GM21723 (cell line): ENCODE measurements around the gene OSGEPL1.
"Not testable (repeated sequence)": the region's sequence is repeated elsewhere in the genome, so short reads cannot be mapped to it uniquely, and the experiment has no call there.

ENCODE experiments used
- ATAC-seq: cut with Tn5 transposase; IDR thresholded peaks from one replicate; pipeline ENCODE4 v1.9.1; 2021; ENCODE audit warnings: mild to moderate bottlenecking, moderate library complexity; ENCODE audit not compliant: unreplicated experiment

OSGEPL1 gene

DNA sequence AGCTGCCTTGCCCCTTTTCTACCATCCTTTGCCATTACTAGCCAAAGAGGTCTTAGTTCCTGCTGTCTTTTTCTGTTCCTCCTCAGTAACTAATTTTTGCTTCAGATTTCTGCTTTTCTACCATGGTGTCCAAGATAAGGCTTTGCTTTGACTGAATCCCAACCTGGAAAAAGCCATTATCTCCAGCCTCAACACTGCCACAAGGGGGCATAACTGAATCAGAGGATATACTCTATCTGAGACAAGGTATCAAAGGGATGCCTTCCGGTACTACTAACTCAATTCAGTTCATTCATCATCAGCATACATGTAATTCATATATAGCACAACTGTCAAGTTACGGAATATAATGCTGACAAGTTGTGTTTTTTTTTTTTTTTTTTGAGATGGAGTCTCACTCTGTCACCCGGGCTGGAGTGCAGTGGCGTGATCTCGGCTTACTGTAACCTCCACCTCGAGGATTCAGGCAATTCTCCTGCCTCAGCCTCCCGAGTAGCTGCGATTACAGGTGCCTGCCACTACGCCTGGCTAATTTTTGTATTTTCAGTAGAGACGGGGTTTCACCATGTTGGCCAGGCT lies 11.4 kb downstream of the OSGEPL1 start:
- ATAC-seq: peak; percentile 83

DNA sequence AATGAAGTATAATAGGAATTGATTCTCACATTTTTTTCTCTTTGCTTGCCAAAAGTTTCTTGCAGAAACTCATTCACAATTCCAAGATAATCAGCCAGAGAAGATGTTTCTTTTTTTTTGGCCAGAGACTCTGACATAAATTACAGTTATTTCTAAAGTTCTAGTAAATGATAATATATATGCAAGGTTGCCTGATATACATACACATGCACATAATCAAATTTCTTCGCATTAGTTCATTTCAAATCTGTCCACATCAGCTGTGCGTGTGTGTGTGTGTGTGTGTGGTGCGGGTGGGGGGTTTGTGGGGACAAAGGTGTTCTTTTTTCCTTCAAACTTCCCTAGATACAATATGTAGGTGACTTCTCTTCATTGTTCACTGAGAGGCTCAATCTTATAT lies 33.2 kb downstream of the OSGEPL1 start:
- ATAC-seq: no peak

DNA sequence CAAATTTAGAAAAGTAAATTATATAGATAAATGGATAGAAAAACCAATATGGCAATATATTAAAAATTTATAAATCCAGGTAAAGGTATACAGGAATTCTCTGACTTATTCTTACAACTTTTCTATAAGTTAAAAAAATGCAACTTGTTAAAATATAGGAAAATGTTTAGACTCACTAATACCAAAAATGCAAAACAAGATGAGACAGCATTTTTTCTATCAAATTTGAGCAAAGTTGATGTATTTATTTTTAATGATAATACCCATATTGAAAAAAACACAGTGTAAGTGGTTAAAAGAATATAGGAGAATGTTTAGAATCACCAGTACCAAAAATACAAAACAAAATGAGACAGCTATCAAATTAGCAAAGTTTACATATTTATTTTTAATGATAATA lies 35.7 kb downstream of the OSGEPL1 start:
- ATAC-seq: no peak

DNA sequence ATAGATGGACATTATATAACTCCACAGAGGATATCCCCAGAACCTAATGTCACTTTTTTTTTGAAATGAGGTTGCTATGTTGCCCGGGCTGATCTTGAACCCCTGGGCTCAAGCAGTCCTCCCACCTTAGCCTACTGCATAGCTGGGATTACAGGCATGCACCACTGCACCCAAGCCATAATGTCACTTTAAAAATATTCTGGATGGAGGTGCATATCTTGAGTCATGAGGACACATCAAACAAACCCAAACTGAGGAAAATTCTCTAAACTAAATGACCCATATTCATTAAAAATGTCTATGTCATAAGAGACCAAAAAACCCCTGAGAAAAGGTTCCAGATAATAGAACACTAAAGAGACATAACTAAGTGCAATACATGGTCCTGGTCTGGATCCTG lies 36.3 kb downstream of the OSGEPL1 start:
- no peak for ATAC-seq

DNA sequence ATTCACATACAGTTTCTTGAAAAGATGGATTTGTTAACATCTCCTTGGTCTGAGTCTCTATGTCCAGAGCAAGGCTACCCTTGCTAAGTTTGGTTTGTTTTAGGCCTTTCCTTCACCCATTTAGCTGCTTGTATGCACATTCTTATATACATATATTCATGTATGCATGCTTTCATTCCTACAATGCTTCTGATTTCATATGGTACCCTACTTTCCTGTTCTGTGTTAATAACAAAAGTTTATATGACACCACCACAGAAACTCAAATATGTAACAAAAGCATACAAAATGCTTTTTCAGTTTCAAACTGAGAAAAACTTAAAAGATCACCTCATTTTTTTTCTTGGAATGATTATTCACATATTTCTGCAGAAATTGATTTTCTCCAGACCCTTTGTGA lies 39.4 kb downstream of the OSGEPL1 start:
- ATAC-seq: no peak

DNA sequence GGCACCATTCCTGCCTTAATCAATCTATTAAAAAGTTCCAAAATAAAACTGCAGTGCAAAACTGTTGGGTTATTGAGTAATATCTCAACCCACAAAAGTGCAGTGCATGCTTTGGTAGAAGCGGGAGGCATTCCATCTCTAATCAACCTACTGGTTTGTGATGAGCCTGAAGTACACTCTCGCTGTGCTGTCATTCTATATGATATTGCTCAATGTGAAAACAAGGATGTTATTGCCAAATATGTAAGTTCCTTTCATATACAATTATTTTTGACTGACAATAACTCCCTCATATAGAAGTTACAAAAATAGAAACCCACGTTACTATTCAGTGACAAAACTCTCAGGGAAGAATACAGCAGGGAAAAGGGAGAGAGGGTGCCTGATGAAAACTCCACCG lies 43.0 kb downstream of the OSGEPL1 start:
- no peak for ATAC-seq

DNA sequence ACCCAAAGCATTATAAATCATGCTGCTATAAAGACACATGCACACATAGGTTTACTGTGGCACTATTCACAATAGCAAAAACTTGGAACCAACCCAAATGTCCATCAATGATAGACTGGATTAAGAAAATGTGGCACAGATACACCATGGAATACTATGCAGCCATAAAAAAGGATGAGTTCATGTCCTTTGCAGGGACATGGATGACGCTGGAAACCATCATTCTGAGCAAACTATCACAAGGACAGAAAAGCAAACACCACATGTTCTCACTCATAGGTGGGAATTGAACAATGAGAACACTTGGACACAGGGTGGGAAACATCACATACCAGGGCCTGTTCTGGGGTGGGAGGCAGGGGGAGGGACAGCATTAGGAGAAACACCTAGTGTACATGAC lies 45.0 kb downstream of the OSGEPL1 start:
- not testable (repeated sequence) for ATAC-seq

DNA sequence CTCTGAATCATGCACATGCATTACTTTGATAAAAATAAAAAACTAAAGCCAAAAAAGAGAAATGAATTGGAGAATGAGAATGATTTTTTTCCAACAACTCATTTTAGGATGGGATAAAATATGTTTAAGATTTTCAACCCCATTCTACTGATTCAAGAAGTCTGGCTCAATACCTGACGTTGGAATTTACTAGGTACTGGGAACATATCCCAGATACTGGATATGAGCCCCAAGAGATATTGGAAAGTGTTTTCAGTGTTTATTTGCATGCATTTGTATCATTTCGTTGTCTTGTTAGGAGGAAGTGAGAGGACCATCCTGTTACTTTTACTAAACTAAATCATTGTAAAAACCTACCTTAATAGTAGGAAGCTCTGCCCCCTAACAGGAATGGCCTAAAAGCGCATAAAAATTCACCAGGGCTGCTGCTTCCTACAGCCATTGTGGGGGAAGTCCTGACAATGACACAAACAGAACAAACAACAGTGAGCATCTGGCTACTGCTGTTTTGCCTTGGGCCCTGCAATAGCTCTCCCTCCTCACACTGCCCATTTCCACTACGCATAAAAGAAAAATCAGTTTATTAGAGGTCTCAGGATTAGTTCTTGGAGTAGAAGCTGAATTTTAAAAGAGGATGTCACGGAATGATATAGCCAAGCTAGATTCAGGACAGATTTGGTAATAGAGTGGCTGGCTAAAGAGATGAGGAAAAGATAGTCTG lies 52.9 kb downstream of the OSGEPL1 start:
- ATAC-seq: no peak

DNA sequence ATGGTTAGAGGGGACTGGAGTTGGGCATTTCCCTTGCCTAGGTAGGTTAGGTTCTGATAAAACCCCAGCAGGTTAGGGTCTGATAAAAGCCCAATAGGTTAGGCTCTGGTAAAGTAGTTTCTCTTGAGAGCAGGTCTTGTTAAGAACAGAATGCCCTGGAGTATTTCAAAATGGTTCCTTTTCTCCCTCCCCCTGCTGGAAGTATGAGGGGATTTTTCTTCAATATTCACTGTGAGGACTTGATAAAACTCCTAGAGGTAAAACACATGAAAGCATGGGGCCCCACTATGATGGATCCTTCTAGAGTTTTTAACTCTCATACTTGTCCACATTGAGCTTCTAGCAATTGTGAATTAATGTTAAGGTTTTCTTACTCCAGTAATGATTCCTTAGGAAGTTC lies 60.5 kb downstream of the OSGEPL1 start:
- ATAC-seq: no peak

DNA sequence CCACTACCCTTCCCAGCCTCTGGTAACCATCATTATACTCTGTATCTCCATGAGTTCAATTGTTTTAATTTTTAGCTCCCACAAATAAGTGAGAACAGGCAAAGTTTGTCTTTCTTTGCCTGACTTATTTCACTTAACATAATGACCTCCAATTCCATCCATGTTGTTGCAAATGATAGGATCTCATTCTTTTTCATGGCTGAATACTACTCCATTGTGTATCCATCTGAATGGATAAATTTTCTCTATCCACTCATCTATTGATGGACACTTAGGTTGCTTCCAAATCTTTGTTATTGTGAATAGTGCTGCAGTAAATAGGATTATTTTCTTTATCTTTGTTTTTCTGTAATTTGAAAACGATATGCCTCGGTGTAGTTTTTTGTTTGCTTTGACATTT lies 61.9 kb downstream of the OSGEPL1 start:
- no peak for ATAC-seq

DNA sequence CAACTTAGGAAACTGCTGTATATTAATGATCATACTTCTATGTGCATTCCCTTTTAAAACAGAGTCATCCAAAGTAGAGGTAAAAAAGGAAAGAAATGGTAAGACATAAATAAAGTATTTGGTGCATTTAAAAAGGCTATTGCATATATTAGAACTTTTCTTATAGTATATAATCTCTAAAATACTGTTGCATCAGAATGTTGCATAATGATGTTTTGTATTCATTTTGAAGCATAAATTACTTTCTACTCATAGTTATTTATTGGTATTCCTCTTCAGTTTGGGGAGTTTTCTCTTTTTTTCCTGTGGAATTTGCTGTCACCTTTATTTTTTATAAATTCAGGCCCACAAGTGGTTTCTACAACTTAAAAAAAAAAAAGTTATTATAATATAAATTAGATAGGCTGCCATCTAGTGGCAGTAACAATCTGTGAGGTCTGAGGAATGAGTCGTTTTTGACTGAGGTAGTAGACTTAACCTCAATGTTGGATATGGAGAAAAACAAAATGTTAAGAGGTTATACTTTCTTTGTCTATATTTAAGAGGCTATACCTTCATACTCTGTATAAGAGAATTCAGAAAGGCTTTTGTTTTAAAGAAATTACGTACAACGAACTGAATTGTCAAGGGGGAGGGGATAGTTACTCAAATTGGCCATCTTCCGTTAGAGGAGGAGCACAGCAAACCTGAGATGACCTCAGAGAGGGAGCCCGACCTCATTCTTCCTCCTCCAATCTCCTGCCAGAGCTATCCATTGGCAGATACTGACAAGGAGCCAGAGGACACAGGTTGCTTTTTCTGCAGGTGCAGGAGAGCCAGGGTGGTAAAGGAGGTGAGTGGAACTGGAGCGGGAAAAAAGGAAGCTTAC lies 64.3 kb downstream of the OSGEPL1 start:
- ATAC-seq: no peak
